Omental fat pad (tissue), 4 donors: Measurements from ENCODE around the gene LZTS3. TPM values are rescaled to one million over a fixed set of nuclear protein-coding genes. Genes with fewer than 3 reads are reported as not detected.

Experiments
- ATAC-seq: fragments of 150-250 bp; one replicate; pipeline ENCODE4 v1.9.1; 2016; ENCODE audit warnings: mild to moderate bottlenecking, moderate library complexity; ENCODE audit not compliant: low FRiP score
- DNase-seq: peaks from one replicate; pipeline ENCODE4 v3.0.0-alpha.2; 2019; ENCODE audit warnings: low spot score
- total RNA-seq, 4 donors: library from RNA; depleted of rRNA; stranded (reverse); fragments of >200 nt; gene quantifications; one replicate each; pipeline ENCODE4 v1.1.0, GENCODE V29; 2016
- TF ChIP-seq, protein P1 (sequence below), 3 donors: fragments of 450-650 bp; IDR thresholded peaks; one replicate each; pipeline ENCODE4 v1.5.1; 2016 to 2017; ENCODE audit warnings: antibody characterized with exemption in 3 of 3, mild to moderate bottlenecking in 3 of 3, moderate library complexity in 2 of 3

Gene LZTS3
- total RNA-seq, 4 donors from 2014 or later: 5.5 to 8.5 (median 8.0) TPM

- ATAC-seq: peak; percentile 24
- TF ChIP-seq, protein P1, sequence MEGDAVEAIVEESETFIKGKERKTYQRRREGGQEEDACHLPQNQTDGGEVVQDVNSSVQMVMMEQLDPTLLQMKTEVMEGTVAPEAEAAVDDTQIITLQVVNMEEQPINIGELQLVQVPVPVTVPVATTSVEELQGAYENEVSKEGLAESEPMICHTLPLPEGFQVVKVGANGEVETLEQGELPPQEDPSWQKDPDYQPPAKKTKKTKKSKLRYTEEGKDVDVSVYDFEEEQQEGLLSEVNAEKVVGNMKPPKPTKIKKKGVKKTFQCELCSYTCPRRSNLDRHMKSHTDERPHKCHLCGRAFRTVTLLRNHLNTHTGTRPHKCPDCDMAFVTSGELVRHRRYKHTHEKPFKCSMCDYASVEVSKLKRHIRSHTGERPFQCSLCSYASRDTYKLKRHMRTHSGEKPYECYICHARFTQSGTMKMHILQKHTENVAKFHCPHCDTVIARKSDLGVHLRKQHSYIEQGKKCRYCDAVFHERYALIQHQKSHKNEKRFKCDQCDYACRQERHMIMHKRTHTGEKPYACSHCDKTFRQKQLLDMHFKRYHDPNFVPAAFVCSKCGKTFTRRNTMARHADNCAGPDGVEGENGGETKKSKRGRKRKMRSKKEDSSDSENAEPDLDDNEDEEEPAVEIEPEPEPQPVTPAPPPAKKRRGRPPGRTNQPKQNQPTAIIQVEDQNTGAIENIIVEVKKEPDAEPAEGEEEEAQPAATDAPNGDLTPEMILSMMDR (IDR thresholded peaks at IDR 0.05): no peak
- no peak for DNase-seq
Observed at GRCh38 chr20:3209257-3209945, 36.1 kb upstream of the LZTS3 start, which contains the start of gene ITPA. Gene ITPA (plus strand): TSS chr20:3209498. CDS start chr20:3209552, 54 bp downstream.

DNA sequence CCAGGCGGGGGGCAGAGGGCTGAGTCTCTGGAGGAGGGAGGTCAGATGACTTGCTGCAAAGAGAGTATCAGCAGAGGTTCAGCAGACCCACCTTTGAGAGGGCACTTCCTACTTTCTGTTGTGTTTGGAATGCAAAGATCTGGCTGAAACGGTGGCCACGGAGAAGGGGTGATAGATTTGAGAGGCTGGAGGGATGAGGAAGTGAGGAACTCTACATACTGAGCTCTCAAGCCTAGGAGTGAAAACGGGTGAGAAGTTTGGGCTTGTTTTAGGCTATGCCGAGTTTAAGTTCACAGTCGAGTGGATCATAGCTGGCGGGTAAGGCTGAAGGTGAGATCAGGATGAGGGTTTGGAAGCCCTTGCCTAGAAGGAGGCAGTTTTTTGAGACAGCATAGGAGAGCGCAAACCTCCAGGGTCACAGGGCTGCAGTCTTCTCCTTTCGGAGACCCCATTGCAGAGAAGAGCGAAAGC, 35.5 kb upstream of the LZTS3 start:
- DNase-seq (no peak), ATAC-seq (no peak)
- TF ChIP-seq, protein P1 (IDR thresholded peaks at IDR 0.05): no peak

GRCh38 chr20:3204124-3204794, 30.9 kb upstream of the LZTS3 start, which contains the start of gene DDRGK1:
Gene DDRGK1 (minus strand): TSS chr20:3204682. CDS start chr20:3204627, 55 bp downstream.
- TF ChIP-seq, protein P1 (IDR thresholded peaks at IDR 0.05): no peak
- DNase-seq (peak; percentile 94), ATAC-seq (peak; percentile 90)

DNA sequence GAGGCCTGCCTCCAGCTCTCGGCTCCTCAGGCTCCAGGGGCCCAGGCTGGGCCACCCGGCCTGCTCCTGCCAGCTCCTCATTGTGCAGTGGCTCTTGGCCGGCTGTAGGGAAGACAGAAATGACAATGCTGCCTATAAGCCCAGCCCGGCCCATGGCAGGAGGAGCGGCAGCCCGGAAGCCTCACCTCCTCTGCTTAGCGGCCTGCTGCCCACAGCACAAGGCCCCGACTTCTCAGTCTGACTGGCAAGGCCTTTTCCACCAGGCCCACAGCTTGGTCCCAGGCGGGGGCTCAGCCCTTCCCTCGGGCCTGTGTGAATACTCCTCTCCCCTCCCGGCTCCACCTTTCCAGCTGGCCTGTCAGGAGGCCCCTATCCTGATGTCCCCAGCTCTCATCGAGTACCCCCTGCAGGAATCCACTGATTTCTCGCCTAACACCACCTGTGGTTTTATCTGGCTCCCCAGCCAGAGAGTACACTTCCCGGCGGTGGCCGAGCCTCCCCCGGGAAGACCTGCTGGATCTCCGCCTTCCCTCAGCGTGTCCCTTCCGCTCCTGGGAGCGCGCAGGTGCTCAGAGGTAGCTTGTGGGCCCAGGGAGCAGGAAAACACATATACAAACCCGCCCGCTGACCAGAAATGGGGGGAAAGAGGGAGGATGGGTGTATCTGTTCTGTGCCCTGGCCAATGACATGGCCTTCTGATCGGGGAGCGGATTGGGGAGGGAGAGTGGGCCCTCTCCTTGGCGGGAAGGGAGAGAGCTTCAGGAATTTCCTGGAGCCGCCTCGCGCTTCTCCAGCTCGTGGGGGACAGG, 30.2 kb upstream of the LZTS3 start:
- ATAC-seq (peak; percentile 35), DNase-seq (no peak)
- TF ChIP-seq, protein P1 (IDR thresholded peaks at IDR 0.05): no peak

- TF ChIP-seq, protein P1 (IDR thresholded peaks at IDR 0.05): no peak
- DNase-seq (no peak), ATAC-seq (no peak)
Observed at GRCh38 chr20:3202965-3203314, 29.6 kb upstream of the LZTS3 start.

GRCh38 chr20:3199976-3200755, 26.8 kb upstream of the LZTS3 start:
- DNase-seq (no peak), ATAC-seq (no peak)
- TF ChIP-seq, protein P1 (IDR thresholded peaks at IDR 0.05): no peak
